Activated CD8-positive, alpha-beta memory T cell treated with anti-CD3 and anti-CD28 coated beads, Interleukin-2, amount 50 U/mL, for 4 hours (primary cell): ENCODE results near the gene GPT2.

Experiments
- DNase-seq: peaks from one replicate; pipeline ENCODE4 v3.0.0-alpha.2; 2020

The GPT2 gene

GRCh38 chr16:46883690-46884512, at the start of gene GPT2:
TSS of gene GPT2 (plus strand) at chr16:46884362. CDS start at chr16:46884716, 354 bp downstream.
- peak; percentile 74 for DNase-seq

GRCh38 chr16:46836534-46837530, 47.3 kb upstream of the GPT2 start:
- DNase-seq = no peak

- no peak for DNase-seq
These were observed 44.1 kb upstream of the GPT2 start for GRCh38 chr16:46839986-46840443.

- DNase-seq = no peak
These were observed 41.8 kb upstream of the GPT2 start for GRCh38 chr16:46842192-46842895.

- no peak for DNase-seq
These were observed 40.1 kb upstream of the GPT2 start for GRCh38 chr16:46843898-46844642.

- no peak for DNase-seq
These were observed 39.4 kb upstream of the GPT2 start for GRCh38 chr16:46844771-46845170.

GRCh38 chr16:46845952-46846351, 38.2 kb upstream of the GPT2 start:
- DNase-seq = no peak

GRCh38 chr16:46848768-46849764, 35.1 kb upstream of the GPT2 start:
- no peak for DNase-seq

GRCh38 chr16:46850619-46851555, 33.3 kb upstream of the GPT2 start:
- DNase-seq = no peak

- DNase-seq = no peak
These were observed 32.0 kb upstream of the GPT2 start for GRCh38 chr16:46852130-46852529.

GRCh38 chr16:46853713-46854443, 30.3 kb upstream of the GPT2 start:
- DNase-seq = peak; percentile 58

GRCh38 chr16:46854846-46855245, 29.3 kb upstream of the GPT2 start:
- no peak for DNase-seq

- DNase-seq = no peak
These were observed 28.8 kb upstream of the GPT2 start for GRCh38 chr16:46855389-46855788.

- DNase-seq = no peak
These were observed 26.7 kb upstream of the GPT2 start for GRCh38 chr16:46857368-46857945.

- DNase-seq = no peak
These were observed 26.0 kb upstream of the GPT2 start for GRCh38 chr16:46858151-46858550.

GRCh38 chr16:46859719-46860152, 24.4 kb upstream of the GPT2 start:
- DNase-seq = no peak

GRCh38 chr16:46862555-46863447, 21.4 kb upstream of the GPT2 start:
- DNase-seq = no peak
